GM06990 (cell line): Measurements from ENCODE around the gene ZBTB8B.
"Not testable (repeated sequence)": the region's sequence is repeated elsewhere in the genome, so short reads cannot be mapped to it uniquely, and the experiment has no call there.

ENCODE experiments used
- DNase-seq: peaks from one replicate; pipeline ENCODE4 v3.0.0-alpha.2; 2011; ENCODE audit not compliant: insufficient read length; ENCODE audit errors: extremely low read depth
- H3K27me3 ChIP-seq: replicated peaks from 2 replicates; pipeline ENCODE4 v1.6.0; 2011; ENCODE audit warnings: low read length; ENCODE audit not compliant: control insufficient read depth, insufficient read depth
- H3K36me3 ChIP-seq: 2 replicates; pipeline ENCODE4 v1.5.1; 2011; ENCODE audit warnings: low read length; ENCODE audit not compliant: control insufficient read depth, insufficient read depth
- H3K4me3 ChIP-seq: replicated peaks from 2 replicates; pipeline ENCODE4 v1.5.1; 2011; ENCODE audit warnings: low read depth, mild to moderate bottlenecking, control low read depth, low read length
- TF ChIP-seq, protein P1 (sequence below): IDR thresholded peaks from 2 replicates; pipeline ENCODE4 v1.5.1; 2011; ENCODE audit warnings: low read length, control low read depth, mild to moderate bottlenecking, inconsistent platforms; ENCODE audit not compliant: insufficient read depth, poor library complexity, severe bottlenecking

Gene ZBTB8B

DNA sequence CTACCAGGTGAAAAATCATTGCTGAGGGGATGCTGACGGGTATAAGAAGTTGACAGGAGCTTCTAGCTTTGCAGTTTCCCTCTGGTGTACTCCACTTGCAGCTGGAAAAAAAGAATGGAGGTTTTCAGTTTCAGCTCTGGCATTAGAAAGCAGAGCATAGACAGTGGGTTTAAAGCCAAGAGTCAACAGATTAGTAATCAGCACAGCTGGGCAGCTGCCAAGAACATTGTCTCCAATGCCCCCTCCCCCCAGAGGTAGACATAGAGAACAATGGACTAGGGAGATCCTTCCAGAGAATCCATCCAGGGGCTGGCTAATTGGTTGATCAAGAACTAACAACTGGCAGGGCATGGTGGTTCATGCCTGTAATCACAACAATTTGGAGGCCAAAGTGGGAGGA lies 10.1 kb upstream of the ZBTB8B start:
- TF ChIP-seq, protein P1, sequence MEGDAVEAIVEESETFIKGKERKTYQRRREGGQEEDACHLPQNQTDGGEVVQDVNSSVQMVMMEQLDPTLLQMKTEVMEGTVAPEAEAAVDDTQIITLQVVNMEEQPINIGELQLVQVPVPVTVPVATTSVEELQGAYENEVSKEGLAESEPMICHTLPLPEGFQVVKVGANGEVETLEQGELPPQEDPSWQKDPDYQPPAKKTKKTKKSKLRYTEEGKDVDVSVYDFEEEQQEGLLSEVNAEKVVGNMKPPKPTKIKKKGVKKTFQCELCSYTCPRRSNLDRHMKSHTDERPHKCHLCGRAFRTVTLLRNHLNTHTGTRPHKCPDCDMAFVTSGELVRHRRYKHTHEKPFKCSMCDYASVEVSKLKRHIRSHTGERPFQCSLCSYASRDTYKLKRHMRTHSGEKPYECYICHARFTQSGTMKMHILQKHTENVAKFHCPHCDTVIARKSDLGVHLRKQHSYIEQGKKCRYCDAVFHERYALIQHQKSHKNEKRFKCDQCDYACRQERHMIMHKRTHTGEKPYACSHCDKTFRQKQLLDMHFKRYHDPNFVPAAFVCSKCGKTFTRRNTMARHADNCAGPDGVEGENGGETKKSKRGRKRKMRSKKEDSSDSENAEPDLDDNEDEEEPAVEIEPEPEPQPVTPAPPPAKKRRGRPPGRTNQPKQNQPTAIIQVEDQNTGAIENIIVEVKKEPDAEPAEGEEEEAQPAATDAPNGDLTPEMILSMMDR: no peak
- H3K4me3 ChIP-seq: no peak overlapping the region
- DNase-seq: no peak
- H3K27me3 ChIP-seq: no peaks in the 10 kb centered on the region; the same call in 1 of the 2 replicates
- no peaks in the 10 kb centered on the region for H3K36me3 ChIP-seq

- DNase-seq: no peak
- TF ChIP-seq, protein P1: no peak
- no peaks in the 10 kb centered on the region; the same call in 1 of the 2 replicates for H3K27me3 ChIP-seq
- H3K4me3 ChIP-seq: no peak overlapping the region
- H3K36me3 ChIP-seq: no peaks in the 10 kb centered on the region
These were observed 8.9 kb upstream of the ZBTB8B start for GRCh38 chr1:32455958-32456357.

GRCh38 chr1:32458798-32459197 lies 6.1 kb upstream of the ZBTB8B start:
- not testable (repeated sequence) for H3K27me3 ChIP-seq, H3K36me3 ChIP-seq, H3K4me3 ChIP-seq, DNase-seq

- not testable (repeated sequence) for H3K36me3 ChIP-seq, H3K27me3 ChIP-seq, DNase-seq, H3K4me3 ChIP-seq
These were observed 1.9 kb upstream of the ZBTB8B start for GRCh38 chr1:32462977-32463376.

DNA sequence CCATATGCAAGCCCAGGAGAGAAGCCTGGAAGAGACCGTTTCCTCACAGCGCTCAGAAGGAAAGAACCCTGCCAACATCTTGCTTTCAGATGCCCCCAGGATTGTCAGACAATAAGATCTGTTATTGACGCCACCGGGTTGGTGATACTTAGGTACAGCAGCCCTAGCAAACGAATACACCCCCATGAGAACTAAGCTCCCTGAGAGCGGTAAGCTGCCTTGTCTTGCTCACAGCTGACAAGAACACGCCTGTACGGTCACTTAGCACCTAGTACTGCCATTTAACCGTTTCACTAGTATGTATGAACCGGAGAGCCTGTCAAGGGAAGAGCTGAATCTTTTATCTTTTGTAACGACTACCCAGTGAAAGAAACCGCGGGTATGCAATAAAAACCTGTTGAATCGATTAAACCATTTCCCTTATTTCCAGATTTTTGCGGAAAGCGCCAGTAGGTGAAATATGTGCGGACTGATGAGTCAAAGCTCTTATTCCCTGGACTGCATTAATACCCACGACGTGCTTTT lies 619 bp upstream of the ZBTB8B start:
- no peaks in the 10 kb centered on the region for H3K36me3 ChIP-seq
- H3K27me3 ChIP-seq: peaks cover 3% of the 10 kb centered on the region
- no peak overlapping the region; the same call in 1 of the 2 replicates for H3K4me3 ChIP-seq
- TF ChIP-seq, protein P1: no peak
- no peak for DNase-seq

DNA sequence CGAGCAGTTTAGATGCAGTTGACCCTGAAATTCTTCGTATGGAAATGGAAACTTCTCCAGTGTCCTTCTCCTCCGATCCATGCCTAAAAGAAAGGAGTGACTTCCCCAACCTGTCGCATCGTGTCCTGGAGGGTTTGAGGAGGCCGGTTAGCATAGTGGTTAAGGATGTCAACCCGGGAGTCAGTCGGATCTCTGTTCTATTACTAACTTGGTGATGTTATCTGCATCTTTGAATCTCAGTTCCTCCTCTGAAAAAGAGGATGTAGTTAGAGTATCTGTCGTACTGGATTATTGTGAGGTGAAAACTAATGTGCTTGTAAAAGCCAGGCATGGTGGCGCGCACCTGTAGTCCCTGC lies 684 bp downstream of the ZBTB8B start:
- Histone ChIP-seq H3K36me3 (no peaks in the 10 kb centered on the region), H3K4me3 (no peak overlapping the region), H3K27me3 (peaks cover 3% of the 10 kb centered on the region)
- DNase-seq: peak; percentile 12
- TF ChIP-seq, protein P1: no peak

- H3K27me3 ChIP-seq: peaks cover 4% of the 10 kb centered on the region
- H3K36me3 ChIP-seq: no peaks in the 10 kb centered on the region
- H3K4me3 ChIP-seq: no peak overlapping the region
- TF ChIP-seq, protein P1: no peak
- no peak for DNase-seq
These were observed 1.9 kb downstream of the ZBTB8B start for GRCh38 chr1:32466761-32467160.
